Endometrial microvascular endothelial cells (primary cell): ENCODE measurements around the gene CARTPT. TPM values are rescaled to one million over a fixed set of nuclear protein-coding genes. Genes with fewer than 3 reads are reported as not detected.

Experiments
- in situ Hi-C: cut with HindIII; loops from 2 replicates; pipeline ENCODE4 v1.10.0; 2017; ENCODE audit warnings: low sequenced_read_pairs, low pct_unique_long_range_greater_than_20kb; ENCODE audit errors: inconsistent ontology term
- total RNA-seq: library from RNA; depleted of rRNA; stranded (reverse); fragments of >200 nt; gene quantifications from one replicate; pipeline ENCODE4 v1.2.3, GENCODE V29; 2015; ENCODE audit errors: inconsistent ontology term

Gene CARTPT
- total RNA-seq, 1 donor from 2014 or later, result not detected

DNA sequence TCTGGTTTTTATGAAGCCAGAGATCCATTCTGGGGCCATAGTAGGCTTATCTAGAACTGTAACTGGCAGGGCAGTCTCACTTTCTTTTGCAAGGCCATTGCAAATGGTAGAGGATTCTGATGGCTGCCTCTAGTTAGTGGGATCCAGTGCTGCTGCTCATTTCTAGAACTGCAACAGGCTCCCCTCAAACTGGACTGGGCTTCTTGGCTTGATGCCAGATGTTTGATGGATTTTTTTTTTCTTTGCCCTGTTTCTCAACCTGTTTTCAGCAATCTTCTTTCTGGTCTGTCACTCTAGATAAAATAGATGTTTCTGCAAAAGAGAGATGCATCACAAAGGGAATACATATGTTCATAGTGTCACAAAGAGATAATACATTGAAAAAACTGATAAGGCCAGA lies 11.9 kb downstream of the CARTPT start:
- in situ Hi-C loops, result no loop called here

DNA sequence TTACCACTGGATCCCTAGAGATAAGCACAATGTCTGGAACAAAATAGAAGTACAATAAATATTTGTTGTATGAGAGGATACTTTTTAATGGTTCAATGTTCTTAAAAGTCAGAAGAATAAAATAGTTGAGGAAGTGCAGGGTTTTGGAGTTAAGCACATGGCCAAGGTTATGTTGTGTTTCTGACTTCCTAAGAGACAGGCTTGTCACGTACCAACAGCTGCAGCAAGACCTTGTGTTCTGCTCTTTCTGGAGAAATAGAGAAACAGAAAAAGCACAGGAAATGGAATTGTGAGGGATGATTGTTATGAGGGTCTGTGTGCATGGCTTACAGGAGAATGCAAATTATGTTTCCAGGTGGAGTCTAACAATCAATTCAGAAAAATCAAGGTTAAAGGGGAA lies 12.9 kb downstream of the CARTPT start:
- in situ Hi-C loops, result no loop called here

DNA sequence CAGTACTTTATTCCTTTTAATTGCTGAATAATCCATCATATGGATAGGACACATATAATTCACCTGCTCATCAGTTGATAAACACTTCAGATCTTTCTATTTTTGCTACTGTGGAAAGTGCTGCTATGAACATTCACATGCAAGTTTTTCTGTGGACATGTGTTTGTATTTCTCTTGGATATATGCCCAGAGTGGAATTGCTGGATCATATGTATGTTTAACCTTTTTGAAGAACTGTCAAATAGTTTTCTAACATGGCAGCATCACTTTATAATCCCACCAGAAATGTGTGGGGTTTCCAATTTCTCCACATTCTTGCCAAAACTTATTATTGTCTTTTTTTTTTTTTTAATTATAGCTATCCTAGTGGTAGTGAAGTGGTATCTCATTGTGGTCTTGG lies 15.1 kb downstream of the CARTPT start:
- in situ Hi-C loops, result no loop called here

DNA sequence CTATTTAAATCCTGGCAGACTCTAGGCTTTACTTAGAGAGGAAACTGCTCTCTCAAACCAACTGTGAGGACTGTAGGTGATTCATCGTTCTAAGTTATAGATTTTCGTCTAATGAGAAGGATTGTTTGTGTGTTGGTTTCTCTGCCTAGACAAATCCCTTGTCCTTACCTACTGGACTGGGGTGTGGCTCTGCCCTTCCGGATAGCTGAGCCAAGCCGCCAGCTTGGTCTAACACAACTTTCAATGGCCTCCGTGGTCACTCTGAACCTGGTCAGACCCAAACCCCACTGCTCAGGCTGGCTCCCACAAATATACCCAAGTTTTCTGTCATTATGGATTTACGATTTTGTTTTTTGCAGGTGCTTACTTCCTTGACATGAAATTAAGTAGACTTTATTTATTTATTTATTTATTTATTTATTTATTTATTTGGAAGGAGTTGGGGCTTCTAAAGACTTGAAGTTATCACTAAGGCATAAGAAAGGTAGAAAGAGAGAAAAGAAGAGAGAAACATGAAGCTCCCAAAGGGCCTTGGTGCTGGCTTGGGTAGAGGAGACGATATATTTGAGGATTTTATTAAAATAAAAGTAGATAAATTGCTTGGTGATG lies 19.0 kb downstream of the CARTPT start:
- in situ Hi-C loops, result no loop called here

DNA sequence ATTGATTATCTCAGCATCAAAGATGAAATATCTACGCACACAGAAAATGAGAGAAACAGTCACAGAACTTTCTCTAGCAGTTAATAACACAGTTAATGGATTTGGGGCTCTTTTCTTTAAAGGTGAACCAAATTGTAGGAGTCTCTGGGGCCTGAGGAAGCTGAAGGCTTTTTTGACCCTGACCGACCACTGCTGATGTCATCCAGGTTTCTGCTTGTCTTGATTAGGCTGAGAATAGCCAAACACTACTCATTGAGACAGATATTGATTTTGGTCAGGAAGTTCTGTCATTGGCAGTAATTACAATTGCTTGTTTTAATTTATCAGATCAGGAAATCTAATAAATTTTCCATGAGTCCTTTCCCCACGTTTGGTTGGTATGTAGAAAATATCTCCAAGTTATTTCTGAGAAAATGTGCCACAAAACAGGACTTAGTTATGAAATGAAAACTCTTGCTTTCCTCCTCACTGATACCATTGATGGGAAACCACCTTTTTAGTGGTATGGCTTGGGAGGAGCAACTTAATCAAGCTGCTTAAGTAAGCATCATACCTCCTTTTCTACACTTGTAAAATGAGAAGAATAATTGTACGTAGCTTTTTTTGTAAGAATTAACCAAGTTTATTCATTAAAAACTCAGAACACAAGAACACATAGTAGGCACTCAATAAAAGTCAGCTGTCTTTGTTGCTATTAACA lies 19.7 kb downstream of the CARTPT start:
- in situ Hi-C loops, result no loop called here

DNA sequence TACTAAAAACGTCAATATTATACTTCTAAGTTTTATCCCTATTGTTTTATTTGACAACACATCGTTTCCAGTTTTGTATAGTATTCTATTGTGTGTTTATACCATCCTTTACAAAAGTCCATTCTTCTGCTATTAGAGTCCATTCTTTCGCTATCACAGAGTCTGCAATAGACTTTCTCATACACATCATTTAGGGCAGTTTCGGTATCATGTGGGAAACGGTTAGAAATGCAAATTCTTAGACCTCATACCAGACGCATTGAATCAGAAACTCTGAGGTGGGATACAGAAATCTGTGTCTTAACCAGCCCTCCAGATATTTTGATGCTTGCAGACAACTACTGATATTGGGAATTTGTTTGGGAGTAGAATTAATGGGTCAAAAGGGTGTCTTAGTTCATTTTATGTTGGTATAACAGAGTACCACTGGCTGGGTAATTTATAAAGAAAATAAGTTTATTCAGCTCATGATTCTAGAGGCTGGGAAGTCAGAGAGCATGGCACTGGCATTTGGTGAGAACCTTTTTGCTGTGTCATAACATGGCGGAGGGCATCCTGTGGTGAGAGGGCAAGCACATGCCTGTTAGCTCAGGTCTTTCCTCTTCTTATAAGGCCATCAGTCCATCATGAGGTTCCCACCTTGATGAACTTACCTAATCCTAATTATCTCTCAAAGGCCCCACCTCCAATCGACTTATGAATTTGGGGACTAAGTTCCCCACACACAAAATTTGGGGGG lies 21.1 kb downstream of the CARTPT start:
- in situ Hi-C loops, result no loop called here

DNA sequence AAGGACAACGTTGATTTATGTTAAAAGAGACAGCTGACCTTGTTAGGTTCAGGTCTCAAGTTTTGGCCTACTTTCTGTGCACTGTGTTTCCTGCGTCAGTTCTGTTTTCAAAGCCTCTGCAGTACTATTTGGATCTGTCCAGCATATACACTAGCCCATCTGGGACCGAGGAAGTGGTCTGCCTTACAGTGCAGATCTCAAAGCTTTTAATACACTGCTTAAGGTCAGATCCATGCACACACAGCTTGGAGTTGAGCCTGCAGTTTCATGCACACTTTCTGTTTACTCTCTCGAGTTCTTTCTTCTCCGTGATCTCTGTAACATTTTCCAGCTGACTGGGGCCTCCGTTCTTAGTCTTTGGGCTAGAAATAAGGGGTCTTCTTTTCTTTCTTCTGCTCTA lies 24.1 kb downstream of the CARTPT start:
- in situ Hi-C loops, result no loop called here

DNA sequence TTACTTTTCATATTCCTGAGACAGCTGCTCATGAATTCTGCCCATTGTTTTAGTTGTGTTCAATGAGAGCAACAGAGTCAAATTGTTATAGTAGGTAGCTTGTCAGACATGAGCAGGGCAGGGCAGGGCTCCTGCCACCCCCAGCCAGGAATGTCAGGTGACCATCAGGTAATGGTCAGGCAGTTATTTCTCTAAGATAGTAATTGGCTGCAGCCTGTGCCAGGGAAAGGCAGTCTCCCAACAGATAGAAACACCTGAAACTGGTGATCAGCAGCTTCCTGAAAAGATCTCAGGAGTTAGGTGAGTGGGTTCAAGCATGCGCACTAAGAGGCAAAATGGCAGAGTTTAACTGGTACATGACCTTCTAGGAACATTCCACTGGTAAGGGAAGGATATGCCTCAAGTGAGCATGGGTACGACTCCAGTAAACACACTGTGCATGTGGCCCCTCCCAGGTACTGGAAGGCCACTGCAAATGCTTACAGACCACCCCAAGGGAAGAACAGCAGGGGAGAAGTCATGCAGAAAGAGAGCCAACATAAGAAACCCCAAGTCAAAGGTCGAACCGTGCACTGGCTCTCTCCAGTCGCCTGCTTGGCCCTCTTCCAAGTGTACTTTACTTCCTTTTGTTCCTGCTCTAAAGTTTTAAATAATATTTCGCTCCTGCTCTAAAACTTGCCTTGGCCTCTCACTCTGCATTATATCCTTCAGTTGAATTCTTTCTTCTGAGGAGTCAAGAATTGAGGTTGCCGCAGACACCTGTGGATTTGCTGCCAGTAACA lies 25.1 kb downstream of the CARTPT start:
- in situ Hi-C loops, result no loop called here

DNA sequence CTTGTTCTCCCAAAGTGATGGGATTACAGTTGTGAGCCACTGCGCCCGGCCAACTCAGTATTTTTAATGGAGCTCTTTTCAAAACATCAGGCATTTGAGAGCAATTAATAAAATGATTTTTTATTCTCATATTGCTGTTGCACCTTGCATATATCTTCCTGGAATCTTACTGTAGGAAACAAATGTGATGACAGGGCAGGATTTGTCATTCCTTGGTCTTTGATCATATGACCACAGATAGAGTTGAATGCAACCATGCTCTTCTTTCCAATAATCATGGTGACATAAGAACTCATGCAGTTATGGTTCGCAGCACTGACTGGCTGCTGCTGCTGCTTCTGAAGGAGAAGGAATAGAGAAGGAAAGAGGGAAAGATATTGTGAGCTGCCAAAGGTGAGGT lies 28.1 kb downstream of the CARTPT start:
- in situ Hi-C loops, result no loop called here

DNA sequence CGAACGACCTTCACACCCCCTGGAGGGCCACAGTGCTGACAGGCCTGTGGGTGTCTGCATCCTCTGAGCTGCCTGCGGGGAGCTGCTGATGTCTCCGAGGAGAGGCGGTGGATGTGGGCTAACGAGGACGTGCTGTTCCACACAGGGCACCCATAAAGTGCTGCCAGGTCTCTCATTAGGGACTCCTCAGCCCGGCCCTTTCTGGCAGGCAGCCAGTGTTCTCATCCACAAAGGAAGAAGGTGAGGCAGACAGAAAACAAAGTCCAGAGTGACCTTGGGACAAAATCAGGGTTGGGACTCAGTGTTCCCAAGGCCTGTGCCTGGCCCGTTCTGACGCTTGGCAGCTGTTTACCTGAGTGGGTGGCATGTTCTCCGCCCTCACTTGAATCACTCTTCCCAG lies 29.3 kb downstream of the CARTPT start:
- in situ Hi-C loops, result no loop called here

DNA sequence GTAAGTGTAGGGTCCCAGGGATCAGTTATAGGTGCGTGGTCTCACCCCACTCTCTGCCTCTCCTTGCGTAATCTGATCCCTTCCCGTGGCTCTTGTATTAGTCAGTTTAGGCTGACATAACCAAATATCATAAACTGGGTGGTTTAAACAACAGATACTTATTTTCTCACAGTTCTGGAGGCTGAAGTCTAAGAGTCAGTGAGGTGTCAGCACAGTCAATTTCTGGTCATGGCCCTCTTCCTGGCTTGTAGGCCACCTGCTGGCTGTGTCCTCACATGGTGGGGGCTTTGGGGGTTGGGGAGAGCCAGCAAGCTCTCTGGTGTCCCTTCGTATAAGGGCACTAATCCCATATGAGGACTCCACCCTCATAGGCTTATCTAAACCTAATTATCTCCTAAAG lies 32.3 kb downstream of the CARTPT start:
- in situ Hi-C loops, result no loop called here

DNA sequence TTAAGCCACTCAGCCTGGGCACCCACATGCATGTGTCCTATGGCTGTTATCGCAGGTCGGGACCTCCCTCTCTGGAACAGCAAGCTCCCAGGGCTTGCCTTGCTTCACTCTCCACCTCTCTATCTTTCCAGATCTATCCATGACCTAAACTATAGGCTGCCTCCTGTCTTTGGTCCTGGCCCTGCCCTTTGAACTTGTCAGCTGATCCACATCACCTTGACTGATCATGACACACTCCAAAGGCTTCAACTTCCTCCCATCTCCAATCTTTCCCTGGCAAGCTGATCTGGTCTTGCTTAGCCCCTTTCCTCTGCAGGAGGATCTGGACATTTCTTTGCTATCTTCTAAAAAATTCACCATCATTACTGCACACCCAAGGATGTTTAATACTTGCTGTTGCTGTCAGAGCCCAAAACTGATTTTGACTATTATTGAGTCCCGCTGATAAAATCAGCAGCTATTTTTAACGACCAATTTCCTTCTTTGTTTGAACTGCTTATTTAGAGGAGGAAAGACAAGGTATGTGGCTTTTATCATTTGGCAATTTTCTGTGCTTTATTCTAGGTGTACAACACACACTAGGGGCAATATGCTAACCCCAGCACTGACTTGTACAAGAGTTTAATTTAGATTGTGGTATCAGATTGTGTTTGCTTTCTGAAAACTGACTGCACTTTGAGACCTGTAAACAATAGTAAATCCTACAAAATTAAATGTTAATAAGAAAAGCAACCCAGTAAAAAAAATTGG lies 33.5 kb downstream of the CARTPT start:
- in situ Hi-C loops, result no loop called here

DNA sequence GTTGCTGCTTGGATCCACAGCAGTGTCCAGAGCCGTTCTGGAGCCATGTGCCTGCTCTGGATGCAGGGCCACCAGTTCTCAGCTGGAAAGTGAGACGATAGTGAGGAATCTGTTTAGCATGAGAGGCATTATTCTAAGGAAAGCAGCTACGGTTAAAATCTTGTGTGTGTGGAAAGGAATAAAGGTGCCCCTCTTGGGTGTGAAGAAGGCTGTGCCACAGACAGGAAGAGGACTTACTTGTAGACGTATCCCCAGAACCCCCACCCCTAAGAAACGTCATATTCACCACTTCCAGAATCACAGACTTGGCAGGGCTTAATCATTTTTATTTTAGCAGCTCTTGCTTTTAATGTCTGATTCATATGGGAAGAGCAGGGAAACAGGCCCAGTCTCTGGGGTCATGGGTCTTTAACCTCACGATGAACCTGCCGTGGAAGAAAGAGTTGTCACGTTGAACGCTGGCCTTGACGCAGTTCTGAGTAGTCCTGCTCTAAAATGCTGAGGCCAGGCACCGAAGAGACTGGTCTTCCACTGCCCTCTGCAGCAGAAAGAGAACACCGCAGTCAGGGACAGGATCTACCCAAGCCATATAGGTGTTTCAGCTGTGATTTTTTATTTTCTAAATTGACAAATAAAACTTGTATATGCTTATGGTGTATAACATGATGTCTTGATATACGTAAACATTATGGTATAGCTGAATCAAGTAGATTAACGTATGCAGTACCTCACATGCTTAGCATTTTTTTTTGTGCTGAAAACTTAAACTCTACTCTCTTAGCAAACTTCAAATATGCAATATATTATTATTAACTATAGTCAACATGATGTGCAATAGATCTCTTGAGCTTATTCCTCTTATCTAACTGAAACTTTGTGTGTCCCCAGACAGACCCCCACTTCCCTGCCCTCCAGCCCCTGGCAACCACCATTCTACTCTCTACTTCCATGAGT lies 38.8 kb downstream of the CARTPT start:
- in situ Hi-C loops, result no loop called here

DNA sequence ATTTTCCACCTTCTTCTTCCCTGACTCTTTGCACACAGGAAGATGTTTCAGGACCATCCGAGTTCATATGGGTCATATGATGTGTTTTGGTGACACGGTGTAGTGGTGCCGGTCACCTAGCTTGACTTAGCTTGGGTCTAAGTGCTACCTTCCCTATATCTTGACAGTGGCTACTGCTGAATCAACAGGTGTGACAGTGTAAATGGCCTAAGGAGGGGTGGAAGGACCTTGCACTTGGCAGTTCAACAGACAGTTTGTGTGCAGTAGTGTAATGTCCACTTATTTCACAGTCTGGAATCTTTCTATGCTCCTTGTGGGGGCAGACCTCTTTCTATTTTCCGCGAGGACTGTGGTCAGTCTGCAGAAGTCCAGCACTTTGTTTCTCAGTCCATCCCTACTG lies 43.8 kb downstream of the CARTPT start:
- in situ Hi-C loops, result no loop called here

DNA sequence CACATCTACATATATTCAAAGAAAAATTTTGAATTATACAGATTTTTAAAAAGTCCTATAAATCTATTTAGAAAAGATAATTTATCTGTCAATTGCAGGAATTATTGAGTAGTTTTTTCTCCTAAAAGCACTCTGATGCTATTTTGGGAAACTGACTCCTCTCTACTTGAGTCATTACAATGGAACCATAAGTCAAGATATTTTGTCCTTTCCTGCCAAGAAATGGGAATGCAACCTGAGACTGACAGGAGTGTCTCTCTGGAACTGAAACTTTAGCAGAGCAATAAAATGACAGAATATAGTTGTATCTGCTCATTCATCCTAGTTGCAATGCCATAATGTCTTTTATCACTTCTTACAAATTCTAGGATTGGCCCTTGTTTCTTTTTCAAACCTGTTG lies 48.6 kb downstream of the CARTPT start:
- in situ Hi-C loops, result no loop called here

DNA sequence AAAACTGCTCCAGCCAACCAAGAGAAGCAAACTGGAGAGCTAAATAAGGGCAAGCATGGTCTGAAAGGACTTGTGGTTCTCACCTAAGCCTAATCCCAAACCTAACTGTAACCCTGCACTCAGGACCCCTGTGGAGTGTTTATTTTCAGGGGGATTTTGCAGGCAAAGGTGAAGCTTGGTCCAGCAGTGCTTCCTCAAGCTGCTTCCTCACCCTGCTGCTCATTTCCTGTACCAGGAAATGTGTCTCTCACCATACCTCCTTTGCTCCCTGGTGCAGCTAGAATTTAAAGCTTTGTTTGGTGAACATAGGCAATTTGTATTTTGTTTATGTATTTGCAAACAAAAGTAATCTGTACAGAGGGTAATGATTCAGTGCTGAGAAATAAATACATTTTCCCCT lies 50.2 kb downstream of the CARTPT start:
- in situ Hi-C loops, result no loop called here

DNA sequence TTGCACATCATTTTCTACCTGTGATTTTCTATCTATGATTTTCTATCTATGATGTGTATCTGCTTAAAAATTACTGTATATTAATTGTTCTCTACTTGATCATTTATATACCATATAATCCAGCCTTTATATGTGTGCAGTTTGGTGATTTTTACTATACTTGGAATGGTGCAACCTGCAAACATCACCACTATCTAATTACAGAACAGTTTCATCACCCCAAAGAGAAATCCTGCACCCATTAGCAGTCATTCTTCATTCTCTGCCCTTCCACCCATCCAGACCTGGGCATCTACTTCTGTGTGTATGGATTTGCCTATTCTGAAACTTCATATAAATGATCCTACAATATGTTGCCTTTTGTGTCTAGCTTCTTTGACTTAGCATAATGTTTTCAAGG lies 51.3 kb downstream of the CARTPT start:
- in situ Hi-C loops, result no loop called here
